DND-41 (cell line): ENCODE results near the gene FAM193A.

Experiments
- EZH2 ChIP-seq: IDR thresholded peaks from 3 replicates; pipeline ENCODE4 v1.6.1; 2012; ENCODE audit warnings: borderline replicate concordance, low read depth, mild to moderate bottlenecking, moderate library complexity, low read length, inconsistent platforms; ENCODE audit not compliant: severe bottlenecking
- TF ChIP-seq, protein P1 (sequence below): IDR thresholded peaks from 2 replicates; pipeline ENCODE4 v1.5.1; 2012; ENCODE audit warnings: borderline replicate concordance, low read length, moderate library complexity, mild to moderate bottlenecking; ENCODE audit not compliant: poor library complexity, severe bottlenecking; ENCODE audit errors: extremely low read depth

DNA sequence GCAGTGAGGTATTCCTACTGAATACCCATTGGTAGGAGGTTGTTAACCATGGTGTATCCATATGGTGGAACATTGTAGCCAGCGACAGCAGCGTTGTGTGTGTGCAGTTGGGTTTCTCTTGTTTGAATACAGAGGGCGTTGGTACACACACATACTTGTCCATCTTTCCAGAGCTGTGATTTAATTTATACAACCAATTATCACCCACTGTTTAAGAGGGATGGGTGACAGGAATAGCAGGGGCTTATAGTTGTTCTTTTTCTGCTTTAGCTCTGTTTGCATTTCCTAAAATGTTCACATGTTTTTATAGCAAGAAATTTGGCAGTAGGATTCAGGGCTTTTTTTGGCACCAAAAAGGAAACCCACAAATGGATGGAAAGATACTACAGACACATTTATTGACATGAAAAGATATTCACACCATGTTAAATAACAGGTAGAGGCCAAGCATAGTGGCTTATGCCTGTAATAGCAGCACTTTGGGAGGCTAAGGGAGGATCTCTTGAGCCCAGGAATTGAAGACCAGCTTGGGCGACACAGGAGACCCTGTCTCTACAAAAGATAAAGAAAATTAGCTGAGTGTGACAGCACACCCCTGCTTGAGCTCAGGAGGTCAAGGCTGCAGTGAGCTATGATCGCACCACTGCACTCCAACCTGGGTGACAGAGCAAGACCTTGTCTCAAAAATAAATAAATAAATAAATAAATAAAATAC, 159.1 kb downstream of the FAM193A start:
- TF ChIP-seq, protein P1, sequence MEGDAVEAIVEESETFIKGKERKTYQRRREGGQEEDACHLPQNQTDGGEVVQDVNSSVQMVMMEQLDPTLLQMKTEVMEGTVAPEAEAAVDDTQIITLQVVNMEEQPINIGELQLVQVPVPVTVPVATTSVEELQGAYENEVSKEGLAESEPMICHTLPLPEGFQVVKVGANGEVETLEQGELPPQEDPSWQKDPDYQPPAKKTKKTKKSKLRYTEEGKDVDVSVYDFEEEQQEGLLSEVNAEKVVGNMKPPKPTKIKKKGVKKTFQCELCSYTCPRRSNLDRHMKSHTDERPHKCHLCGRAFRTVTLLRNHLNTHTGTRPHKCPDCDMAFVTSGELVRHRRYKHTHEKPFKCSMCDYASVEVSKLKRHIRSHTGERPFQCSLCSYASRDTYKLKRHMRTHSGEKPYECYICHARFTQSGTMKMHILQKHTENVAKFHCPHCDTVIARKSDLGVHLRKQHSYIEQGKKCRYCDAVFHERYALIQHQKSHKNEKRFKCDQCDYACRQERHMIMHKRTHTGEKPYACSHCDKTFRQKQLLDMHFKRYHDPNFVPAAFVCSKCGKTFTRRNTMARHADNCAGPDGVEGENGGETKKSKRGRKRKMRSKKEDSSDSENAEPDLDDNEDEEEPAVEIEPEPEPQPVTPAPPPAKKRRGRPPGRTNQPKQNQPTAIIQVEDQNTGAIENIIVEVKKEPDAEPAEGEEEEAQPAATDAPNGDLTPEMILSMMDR = no peak
- TF ChIP-seq EZH2 = no peak
